ENCODE measurements around the gene GFRA1.
A peak's percentile ranks its signal among the peaks of the same experiment; 100 is the strongest.
"Not testable (repeated sequence)": the region's sequence is repeated elsewhere in the genome, so short reads cannot be mapped to it uniquely, and the experiment has no call there.

The GFRA1 gene

DNA sequence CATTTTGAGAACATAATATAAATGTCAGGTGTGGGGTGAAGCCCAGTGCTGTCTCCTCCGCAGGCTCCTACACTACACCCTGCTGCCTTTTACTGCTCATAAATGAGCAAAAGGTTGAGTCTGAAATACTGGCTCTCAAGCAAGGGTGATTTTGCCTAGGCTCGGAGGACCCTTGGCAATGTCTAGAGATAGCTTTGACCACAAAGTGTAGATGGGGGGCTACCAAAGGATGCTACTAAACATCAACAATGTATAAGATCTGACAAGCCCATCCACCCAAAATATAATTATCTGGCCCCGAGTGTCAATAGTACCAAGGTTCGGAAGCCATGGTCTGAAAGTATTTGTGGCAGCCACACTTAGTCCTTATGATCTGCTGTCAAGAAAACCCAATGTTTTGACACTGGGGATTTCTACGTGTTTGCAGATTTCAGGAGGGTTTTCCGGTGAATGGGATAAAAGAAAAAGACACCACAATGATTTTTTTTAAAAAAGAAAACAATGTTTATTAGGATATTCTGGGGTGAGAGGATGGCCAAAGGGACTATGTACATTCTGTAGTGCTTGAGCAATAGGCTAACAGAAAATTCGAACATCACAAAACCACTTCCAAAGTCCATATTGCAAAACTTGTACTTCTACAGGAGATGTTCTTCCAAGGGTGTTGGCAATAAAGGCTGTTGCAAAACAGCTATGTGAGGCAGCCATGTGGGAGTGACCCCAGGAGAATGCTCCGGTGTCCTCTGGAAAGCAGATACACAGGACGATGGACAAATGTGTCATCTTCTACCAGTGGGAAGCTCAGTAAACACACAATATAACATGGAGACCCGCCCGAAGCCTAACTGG is 216.3 kb downstream of the GFRA1 start:
- DNase-seq, result peak; percentile 0

DNA sequence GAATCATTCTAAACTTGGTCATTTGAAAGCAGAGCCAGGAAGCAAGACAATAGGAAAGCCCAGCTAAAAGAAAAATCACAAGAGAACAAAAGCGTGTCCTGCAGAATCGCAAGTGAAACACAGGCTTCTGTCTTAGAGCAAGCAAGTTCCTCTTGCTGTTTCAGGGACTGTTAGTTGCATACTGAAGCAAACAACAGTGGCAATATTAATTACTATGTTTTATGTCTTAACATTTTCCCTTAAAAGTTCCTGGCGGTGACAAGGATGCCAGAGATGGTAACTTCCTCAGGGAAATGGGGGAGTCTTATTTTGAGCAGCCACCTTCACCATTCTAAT is 217.1 kb downstream of the GFRA1 start:
- no peak for DNase-seq

DNA sequence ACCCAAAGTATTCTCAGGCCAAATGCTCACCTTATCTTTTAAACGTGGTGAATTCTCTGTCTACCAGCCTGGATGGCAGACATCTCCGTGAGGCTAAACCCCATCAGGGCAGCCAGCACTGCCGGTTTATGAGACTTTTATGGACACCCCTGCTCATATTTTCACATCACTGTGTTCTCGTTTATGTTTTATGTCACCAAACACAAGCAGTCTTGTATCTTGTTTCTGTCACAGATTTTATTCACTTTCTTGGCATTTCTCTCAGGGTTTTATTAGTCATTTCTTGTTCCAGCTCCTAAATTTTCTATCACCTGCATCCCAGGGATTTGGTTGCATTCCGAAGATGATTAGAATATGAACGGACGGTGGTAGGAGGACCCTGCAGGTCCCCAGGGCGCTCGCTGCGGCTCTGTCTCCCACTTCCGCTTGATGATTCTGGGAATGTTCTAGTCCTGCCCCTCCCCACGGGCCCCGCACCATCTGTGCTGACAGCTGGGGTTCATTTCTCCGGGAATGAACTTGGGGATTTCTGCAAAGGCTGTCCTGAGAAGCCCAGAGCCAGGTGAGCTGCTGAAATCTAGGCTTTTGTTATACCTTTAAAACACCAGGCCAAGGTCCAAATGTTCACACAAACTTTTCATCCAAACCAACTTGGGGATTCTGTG is 217.6 kb downstream of the GFRA1 start:
- DNase-seq, result no peak

DNA sequence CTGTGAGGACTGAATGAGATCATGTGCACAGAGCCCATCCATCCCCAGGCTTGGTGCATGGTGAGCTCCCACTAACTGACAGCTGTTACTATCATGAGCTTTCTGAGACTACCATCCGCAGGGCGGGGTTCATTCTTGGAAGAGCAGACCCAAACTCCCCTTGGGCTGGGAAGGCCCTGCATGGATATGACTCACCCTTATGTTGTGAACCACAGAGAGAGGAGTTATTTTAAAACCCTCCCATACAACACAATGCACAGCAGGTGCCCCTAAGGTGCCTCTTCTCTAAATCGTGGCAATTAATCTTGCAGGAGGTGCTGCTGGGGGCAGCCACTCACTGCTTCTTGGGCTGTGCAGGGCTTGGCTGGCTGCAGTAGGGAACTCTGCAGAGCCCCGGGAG is 219.1 kb downstream of the GFRA1 start:
- no peak for DNase-seq

DNA sequence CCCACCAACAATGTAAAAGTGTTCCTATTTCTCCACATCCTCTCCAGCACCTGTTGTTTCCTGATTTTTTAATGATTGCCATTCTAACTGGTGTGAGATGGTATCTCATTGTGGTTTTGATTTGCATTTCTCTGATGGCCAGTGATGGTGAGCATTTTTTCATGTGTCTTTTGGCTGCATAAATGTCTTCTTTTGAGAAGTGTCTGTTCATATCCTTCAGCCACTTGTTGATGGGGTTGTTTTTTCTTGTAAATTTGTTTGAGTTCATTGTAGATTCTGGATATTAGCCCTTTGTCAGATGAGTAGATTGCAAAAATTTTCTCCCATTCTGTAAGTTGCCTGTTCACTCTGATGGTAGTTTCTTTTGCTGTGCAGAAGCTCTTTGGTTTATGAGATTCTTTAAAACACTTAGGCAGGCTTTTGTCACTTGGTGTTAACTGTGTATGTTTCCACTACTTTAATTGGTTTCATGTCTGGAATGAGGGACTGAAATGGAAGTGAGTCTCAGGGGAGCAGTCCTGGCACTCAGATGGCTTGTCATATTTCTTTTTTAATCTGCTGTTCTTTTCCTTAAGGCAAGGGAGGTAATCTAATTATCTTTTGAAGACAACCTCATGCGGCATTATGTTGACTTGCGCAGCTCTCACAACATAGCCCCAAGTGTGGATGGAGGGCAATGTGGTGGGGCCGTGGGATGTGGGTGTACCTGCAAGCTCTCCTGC is 219.8 kb downstream of the GFRA1 start:
- DNase-seq, result not testable (repeated sequence)

DNA sequence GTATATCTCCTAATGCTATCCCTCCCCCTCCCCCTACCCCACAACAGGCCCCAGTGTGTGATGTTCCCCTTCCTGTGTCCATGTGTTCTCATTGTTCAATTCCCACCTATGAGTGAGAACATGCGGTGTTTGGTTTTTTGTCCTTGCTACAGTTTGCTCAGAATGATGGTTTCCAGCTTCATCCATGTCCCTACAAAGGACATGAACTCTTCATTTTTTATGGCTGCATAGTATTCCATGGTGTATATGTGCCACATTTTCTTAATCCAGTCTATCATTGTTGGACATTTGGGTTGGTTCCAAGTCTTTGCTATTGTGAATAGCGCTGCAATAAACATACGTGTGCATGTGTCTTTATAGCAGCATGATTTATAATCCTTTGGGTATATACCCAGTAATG is 220.5 kb downstream of the GFRA1 start:
- DNase-seq, result not testable (repeated sequence)

DNA sequence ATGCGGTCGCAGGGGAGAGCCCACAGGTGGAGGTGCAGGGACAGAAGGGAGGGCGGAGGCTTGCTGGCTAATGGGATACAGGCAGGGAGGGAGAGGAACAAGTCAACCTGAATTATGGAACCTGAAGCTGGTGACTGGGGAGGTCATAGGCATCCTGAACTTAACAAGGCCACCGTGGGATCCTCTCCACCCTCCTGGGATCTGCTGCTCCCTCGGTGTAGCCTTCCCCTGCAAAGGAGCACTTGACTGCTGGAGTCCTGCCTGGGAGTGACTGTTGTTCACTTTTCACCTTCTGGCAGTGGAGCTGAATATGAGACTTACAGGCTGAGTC is 223.1 kb downstream of the GFRA1 start:
- peak; percentile 1 for DNase-seq

DNA sequence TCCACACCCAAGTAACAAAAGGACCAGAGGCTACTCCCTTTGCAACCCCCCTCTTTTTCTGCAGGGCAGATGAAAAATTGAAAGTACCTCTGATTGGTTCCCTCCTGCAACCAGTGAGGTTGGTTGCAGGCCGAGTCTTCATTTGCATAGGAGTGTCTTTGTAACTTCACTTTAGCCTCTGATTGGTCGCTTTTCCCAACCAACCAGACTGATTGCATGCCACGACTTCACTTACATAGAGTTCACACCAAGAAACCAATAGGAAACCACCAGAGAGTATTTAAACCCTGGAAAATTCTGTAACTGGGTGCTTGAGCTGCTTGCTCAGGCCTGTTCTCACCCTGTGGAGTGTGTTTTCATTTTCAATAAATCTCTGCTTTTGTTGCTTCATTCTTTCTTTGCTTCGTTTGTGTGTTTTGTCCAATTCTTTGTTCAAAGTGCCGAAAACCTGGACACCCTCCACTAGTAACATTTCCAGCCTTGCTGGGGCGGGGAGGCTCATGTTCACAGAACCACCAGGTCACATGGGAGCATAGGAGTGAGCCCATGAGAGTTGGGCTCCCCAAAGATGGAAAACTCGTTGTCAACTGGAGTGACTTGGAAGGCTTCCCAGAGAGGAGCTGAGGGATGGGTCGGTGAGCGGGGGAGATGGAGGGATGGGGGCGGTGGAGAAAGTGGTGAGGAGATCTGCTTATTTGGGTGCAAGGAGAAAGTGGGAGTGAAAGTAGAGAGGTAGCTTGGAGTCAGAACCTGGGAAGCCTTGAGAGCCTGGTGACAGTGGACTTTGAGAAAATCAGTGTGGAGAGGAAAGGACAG is 223.6 kb downstream of the GFRA1 start:
- no peak for DNase-seq

DNA sequence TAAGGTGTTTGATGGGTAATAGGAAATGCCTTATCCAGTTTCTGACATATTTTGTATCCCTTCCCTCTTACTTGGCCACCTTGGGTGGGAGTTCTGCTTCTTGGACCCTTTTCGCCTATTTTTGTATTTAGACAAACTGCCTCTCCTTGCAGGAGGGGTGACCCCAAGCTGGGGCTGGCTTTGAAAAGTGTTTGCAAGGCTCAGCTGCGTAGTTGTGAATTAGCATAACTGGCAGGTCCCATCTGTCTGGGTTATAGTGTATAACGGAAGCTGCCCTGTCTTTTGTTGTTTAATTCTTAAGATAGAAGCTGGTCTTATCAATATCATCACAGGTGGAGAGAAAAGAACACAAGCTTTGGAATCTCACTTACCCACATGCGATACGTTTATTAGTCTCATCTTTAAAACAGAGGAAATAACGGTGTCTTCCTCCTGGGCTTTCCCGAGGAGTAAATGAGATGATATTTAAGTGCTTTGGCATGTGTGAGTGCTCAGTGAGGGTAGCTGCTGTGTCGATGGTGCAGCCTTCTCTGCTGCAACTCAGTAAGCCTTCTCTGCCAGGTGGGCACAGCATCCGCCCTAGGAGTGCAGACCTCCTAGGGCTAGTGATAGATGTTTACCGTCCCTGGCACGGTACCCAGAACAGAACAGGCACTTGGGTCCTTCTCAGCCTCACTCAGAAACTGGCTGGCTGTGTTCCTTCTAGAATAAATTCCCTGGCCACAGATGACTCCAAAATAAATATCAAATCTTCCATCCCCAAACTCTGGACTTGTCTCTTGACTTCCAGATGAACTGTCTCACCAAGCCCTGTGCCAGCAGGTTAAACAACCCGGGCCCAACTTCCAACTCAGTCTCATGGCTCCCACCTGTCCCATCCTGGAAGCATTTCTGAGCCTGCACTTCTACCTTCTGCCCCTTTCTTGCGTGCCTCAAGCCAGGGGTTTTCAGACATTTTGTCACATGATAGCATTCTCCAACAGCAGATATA is 227.3 kb downstream of the GFRA1 start:
- DNase-seq, result no peak

DNA sequence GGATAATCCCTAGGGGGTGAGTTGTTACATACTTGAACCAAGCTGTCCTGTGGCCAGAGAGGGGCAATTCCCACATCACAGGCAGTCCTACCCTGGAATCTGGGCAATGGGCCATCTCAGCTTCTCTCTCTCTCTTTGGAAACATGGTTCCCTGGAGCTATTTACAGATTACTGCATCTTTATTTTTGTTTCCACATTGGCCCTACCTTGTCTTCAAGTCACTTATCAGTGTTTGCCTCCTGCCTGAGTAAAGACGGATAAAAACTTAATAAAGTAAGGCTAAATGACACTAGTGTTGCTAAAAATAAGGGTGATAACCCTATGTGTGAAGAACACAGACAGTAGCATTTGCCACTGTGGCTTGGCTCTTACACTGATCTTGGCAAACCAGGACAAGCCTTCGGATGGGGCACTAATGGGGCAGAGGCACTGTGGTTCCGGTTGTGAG is 228.2 kb downstream of the GFRA1 start:
- no peak for DNase-seq

DNA sequence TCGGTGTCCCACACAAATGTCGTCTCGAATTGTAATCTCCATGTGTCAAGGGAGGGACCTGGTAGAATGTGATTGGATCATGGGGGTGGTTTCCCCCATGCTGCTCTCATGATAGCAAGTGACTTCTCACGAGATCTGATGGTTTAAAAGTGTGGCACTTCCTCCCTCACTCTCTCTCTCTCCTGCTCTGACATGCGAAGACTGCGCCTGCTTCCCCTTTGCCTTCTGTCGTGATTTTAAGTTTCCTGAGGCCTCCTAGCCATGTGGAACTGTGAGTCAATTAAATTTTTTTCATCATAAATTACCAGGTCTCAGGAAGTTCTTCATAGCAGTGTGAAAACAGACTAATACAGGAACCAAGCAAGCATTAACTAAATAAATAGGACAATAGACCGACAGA is 229.1 kb downstream of the GFRA1 start:
- no peak for DNase-seq

DNA sequence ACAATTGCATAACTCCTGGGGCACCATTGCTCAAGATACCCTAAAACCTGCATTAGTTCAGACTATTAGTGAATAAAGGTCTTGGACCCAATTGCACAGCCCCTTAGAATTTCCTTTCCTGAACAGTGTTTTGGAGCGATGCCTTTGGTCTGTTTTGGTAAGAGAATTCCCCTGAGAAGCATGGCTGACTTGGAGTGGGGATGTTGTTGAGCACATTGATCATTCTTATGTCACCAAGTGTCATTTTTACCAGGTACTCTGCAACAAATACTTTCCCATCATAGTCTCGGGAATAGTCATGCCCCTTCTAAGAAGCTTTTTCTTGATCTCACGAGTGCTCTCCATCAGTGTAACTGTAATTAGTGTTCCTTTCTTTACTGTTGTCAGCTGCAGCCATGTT is 229.7 kb downstream of the GFRA1 start:
- DNase-seq, result no peak

DNA sequence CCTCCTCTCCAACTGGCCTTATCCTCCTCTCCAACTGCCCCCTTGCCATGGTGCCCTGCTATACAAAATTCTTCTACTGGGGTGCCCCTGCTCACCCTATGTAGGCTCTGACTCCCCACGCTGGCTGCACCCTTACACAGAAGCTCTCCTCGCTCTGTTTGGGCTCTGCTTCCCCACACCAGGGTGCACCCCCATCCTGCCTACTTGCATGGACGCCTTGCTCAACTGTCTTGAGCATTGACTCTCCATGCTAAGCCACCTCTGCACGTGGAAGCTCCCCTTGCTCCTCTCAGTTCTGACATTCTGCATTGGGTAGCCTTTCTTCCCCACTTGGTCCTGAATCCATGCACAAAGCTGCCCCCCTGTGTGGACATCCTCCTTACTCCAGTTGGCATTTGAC is 231.1 kb downstream of the GFRA1 start:
- no peak for DNase-seq

DNA sequence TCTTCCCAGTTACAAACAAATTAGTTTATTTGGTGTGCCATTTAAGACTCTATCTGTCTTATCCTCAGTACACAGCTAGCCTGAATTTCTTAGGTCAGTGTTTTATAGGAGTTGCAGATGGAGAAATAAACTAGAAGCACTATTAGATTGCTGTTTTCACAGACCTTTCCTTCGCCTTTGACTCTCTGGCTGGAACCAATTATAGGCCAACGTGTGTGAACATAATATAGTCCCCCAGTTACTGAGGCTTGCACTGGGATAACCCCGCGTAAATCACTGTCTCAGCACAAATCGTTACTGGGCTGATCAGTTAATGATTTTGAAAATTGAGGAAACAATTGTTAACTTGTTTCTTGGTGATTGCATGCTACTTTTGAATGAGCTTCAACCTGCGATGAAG is 233.4 kb downstream of the GFRA1 start:
- DNase-seq, result no peak

DNA sequence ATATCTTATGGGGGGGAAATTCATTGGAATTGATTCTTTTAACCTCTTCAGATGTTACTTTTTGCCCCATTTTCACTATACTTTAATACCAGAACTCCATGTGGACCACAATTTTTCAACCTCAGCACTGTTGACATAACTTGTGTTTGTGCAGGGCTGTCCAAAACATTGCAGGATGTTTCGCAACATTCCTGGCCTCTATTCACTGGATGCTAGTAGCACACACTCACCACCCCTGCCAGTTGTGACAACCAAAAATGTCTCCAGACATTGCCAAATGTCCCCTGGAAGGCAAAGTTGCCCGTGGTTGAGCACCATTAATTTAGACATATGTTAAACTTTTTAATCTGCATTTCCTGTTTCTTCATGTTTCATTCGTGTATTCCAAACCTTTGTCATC is 234.7 kb downstream of the GFRA1 start:
- DNase-seq, result no peak

DNA sequence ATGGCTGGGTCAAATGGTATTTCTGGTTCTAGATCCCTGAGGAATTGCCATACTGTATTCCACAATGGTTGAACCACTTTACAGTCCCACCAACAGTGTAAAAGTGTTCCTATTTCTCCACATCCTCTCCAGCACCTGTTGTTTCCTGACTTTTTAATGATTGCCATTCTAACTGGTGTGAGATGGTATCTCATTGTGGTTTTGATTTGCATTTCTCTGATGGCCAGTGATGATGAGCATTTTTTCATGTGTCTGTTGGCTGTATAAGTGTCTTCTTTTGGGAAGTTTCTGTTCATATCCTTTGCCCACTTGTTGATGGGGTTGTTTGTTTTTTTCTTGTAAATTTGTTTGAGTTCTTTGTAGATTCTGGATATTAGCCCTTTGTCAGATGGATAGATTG is 237.6 kb downstream of the GFRA1 start:
- DNase-seq, result not testable (repeated sequence)

DNA sequence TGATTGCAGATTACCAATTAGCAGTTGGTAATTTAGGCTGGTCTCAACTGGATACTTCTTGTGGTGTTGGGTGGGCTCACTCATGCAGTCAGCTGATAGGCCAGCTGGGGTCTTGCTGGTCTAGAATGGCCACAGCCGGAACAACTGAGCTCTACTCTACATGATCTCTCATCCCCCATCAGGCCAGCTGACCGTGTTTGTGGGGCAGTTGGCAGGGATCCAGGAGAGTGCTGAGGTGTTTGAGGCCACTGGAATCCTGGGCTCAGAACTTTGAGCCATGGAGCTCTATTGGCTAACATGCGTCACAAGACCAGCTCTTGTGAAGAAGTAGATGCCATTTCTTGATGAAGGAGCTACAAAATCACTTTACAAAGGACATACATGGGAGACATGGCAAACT is 242.4 kb downstream of the GFRA1 start:
- DNase-seq, result no peak

DNA sequence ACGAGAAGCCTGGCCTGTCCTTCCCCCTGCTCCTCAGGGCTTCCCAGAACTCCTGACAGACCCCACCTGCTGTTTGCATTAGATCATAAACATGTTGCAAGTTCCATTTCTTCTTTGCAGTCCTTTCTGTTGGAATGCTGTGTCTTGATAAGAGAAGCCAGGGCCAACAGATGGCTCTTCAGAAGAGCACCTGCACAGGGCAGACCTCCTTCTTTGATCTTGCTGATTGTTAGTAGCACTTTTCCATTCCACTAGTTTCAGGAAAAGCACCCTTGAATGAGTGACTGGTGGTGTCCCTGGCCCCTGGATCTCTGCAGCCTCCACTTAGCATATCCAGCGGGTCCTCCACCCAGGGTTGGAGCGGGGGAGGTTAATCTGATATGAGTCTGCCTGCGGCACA is 243.2 kb downstream of the GFRA1 start:
- no peak for DNase-seq

DNA sequence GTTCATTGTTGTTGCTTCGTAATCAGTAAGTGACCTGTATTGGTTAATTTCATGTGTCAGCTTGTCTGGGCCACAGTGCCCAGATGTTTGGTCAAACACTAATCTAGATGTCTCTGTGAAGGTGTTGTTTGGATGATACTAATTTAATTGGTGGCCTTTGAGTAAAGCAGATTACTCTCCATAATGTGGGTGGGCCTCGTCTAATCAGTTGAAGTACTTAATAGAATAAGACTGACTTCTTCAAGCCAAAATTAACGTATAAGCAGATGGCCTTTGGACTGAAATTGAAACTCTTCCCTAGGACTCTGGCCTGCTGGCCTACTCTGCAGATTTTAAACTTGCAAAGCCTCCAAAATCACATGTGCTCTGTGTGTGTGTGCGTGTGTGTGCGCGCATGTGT is 245.7 kb downstream of the GFRA1 start:
- no peak for DNase-seq

DNA sequence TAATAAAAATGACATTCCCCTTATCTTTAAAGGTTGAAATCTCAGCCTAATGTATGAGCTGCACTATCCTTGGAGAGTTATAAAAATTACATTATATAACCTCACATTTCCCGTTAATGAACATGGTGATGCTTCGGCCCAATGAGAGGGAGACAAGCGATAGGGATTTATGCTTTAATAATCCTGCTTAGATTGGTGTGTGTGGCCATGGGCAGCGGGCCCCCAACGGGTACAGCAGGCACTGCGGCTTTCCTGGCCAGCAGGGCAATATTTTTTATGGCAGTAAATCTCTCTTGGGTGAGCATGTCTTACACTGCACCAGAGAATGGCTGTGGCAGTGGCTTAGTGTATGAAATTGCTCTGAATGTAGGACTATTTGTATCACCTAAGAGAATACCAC is 246.3 kb downstream of the GFRA1 start:
- no peak for DNase-seq

DNA sequence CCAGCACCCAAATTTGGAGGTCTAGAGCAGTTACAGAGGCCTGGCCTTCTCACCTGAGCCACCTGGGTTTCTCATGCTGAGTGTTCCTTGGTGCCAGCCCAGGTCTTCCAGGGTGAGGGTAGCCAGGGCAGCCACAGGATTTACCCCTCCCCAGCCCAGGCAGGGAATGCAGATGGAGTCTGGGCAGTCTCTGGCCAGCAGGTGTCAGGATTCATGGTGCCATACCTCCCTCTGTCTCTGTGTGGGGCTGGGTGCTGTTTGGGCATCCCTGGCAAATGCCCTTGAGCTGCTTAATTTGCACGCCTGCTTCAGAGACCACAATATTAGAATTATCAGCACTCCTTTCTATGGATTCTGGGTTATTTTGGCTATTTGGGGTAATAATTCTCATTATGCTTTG is 246.7 kb downstream of the GFRA1 start:
- no peak for DNase-seq

All from retina (tissue), 1 donor.